Mononuclear cell (primary cell): ENCODE results near the gene LRTM1. TPM values are rescaled to one million over a fixed set of nuclear protein-coding genes. Genes with fewer than 3 reads are reported as not detected.

Source experiments
- H3K27me3 ChIP-seq: 2 replicates; pipeline ENCODE4 v1.6.0; 2011; ENCODE audit warnings: low read length, control low read depth; ENCODE audit not compliant: insufficient read depth
- H3K4me1 ChIP-seq: 2 replicates; pipeline ENCODE4 v1.5.1; 2011; ENCODE audit warnings: mild to moderate bottlenecking, low read length, control low read depth; ENCODE audit not compliant: insufficient read depth
- H3K4me3 ChIP-seq: 2 replicates; pipeline ENCODE4 v1.5.1; 2011; ENCODE audit warnings: mild to moderate bottlenecking, low read length, moderate library complexity
- H3K9me3 ChIP-seq: 2 replicates; pipeline ENCODE4 v1.5.1; 2011; ENCODE audit warnings: low read depth, mild to moderate bottlenecking, control low read depth, low read length
- total RNA-seq: library from RNA; depleted of rRNA; stranded (reverse); fragments of >200 nt; gene quantifications from one replicate; pipeline ENCODE4 v1.2.3, GENCODE V29; 2012

LRTM1 gene
- total RNA-seq, 1 donor = not detected

DNA sequence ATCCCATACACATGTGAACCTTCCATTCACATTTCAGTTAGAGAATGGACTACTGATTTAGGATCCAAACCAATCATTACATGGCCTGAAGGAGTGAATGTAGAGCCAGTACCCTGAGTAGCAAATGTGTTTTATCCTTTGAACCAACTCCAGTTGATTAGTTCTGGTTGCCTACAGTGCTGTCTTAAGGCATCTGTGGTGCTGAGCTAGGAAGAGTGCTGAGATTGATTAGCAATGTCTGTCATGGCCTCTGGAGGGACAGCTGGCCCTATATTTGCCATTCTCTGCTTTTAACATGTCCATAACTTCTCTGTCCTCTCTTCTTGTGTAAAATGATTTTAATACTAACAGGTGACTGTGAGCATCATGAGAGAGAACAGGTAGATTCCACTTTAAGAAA is 11.1 kb downstream of the LRTM1 start:
- Histone ChIP-seq H3K4me3 (no peak overlapping the region), H3K4me1 (no peaks in the 10 kb centered on the region), H3K27me3 (no peaks in the 10 kb centered on the region), H3K9me3 (no peaks in the 10 kb centered on the region)

DNA sequence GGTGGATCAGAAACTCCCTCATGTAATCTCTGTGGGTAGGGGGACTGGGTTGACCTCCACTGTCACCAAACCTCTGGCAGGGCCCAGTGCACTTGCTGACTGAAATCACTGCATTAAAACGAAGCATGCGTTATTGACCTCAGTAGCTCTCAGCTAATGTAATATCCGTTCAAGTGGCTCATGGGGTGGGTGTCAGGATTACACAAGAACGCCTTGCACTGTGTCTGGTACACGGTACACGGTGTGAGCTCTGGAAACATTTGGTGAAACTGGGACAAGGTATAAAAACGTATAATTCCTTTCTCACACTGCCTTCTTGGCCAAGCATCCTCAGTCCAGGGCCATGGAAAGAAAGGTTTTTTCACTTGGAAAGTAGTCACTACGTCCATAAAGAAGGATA is 11.9 kb downstream of the LRTM1 start:
- Histone ChIP-seq H3K27me3 (no peaks in the 10 kb centered on the region), H3K4me1 (no peaks in the 10 kb centered on the region), H3K4me3 (no peak overlapping the region), H3K9me3 (no peaks in the 10 kb centered on the region)

DNA sequence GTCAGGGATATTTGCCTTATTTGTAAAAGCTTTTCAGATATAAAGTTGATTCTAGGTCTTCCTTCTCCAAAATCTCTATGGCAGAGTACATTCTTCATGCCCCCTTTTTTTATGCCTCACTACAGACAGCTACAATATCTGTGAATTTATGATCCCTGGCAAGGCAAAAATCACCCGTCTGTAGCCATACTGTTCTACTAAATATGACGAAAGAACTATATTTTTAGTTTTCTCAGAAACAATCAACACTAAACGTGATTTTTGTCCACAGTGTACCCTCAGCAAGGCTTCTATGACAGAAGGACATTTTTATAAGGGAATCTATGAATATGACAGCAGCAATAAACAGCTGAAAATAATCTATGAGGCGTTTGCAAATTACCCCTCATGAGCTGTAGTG is 12.7 kb downstream of the LRTM1 start:
- no peak overlapping the region for H3K4me3 ChIP-seq
- no peaks in the 10 kb centered on the region for H3K27me3 ChIP-seq
- no peaks in the 10 kb centered on the region for H3K4me1 ChIP-seq

DNA sequence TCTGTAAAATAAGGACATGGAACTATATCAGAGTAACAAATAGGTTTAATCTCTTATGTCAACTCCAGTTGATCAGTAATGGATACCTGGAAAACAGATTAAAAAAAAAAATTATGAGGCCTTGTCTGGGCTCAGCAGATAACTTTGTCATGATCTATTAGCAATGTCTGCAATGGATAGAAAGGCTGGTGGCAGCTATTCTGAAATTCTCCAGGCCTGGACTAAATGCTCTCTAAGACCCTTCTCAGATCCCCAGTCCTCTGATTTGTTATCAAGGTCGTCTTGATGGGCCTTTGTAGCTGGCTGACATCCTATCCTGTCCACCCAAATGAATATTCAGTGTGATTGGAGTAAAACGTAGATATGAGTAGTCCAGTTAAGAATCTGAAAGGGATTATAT is 13.7 kb downstream of the LRTM1 start:
- H3K9me3 ChIP-seq = no peaks in the 10 kb centered on the region
- no peaks in the 10 kb centered on the region for H3K27me3 ChIP-seq
- H3K4me3 ChIP-seq = no peak overlapping the region
- no peaks in the 10 kb centered on the region for H3K4me1 ChIP-seq

More for the DNA sequence above, 12.7 kb downstream of the LRTM1 start:
- H3K9me3 ChIP-seq = no peaks in the 10 kb centered on the region

DNA sequence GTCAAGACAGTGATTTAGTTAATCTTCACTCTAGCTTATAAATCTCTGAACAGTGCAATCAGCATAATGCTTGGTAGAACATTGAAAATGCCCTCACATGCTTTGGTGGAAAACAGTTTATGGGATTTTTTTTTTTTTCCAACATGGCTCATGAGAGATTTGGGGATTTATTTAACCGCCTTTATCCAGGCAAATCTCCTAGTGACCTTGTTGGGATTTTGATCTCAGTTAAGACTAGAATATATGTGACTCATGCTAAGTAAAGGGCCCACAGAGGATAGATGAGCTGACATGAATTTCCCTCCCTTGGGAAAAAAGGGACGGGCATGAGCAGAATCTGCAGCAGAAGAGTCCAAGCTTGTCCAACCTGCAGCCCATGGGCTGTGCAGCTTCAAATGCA is 18.7 kb downstream of the LRTM1 start:
- H3K4me1 ChIP-seq = no peaks in the 10 kb centered on the region
- H3K9me3 ChIP-seq = no peaks in the 10 kb centered on the region
- no peaks in the 10 kb centered on the region for H3K27me3 ChIP-seq
- no peak overlapping the region for H3K4me3 ChIP-seq

DNA sequence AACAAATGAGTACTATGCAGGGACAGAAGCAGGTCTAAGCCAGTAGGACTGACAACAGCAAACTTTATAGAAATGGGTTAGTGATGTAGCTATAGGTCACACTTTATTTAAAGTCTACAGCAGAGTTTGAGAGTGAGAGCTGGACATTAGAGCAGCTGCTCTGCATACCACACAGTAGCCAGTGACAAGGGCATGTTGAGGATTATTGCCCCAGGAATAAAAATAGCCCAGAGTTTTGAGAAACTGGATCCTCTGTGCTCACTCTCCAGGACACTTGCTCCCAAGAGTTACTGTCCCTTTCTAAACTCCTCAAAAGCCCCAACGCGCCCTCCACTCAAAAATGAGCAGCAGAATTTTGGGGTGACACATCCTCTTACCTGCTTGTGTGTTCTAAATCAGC is 21.1 kb downstream of the LRTM1 start:
- no peaks in the 10 kb centered on the region for H3K4me1 ChIP-seq
- no peaks in the 10 kb centered on the region for H3K27me3 ChIP-seq
- no peaks in the 10 kb centered on the region for H3K9me3 ChIP-seq
- H3K4me3 ChIP-seq = no peak overlapping the region

DNA sequence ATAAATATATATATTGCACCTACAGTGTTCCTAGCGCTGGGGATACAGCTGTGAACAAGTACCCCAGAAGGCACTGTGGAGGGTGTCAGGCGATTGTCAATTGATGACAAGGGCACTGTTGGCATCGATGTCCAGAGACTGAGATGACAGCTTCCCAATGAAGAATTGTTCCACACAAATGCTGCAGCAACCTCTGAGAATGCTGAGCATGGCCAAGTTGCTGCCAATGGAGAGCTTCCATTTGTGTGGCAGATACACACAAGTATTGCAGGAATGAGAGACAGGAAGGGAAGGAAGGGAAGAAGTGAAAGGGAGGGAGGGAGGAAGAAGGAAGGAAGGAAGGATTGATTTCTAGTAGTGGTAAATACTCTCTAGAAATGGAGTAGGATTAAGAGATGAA is 21.9 kb downstream of the LRTM1 start:
- H3K4me3 ChIP-seq = no peak overlapping the region
- no peaks in the 10 kb centered on the region for H3K4me1 ChIP-seq
- no peaks in the 10 kb centered on the region for H3K9me3 ChIP-seq
- no peaks in the 10 kb centered on the region for H3K27me3 ChIP-seq

DNA sequence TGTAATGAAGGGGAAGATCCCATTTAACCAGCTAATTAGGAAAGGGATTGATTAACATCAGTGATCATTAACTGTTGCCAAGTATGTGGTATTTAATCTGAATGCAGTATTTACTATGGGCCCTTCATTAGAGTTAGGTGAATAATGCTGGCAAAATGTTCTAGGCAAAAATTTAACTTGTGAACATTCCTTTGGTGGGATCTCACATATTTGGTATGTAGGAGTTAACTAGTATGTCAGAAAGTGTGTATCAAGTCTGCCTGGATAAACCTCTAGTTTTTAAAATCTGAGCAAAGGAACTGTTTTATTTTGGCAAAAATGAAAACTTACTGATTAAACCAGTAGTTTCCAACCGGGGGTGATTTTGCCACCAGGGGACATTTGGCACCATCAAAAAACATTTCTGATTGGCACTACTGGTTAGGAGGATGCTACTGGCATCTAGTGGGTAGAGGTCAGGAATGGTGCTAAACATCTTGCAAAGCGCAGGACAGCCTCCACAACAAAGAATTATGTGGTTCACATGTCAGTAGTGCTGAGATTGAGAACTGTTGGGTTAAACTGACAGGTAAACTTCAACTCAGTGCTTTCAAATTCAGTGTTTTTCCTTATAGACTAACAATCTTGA is 22.5 kb downstream of the LRTM1 start:
- Histone ChIP-seq H3K27me3 (no peaks in the 10 kb centered on the region), H3K9me3 (no peaks in the 10 kb centered on the region), H3K4me1 (no peaks in the 10 kb centered on the region), H3K4me3 (no peak overlapping the region)

DNA sequence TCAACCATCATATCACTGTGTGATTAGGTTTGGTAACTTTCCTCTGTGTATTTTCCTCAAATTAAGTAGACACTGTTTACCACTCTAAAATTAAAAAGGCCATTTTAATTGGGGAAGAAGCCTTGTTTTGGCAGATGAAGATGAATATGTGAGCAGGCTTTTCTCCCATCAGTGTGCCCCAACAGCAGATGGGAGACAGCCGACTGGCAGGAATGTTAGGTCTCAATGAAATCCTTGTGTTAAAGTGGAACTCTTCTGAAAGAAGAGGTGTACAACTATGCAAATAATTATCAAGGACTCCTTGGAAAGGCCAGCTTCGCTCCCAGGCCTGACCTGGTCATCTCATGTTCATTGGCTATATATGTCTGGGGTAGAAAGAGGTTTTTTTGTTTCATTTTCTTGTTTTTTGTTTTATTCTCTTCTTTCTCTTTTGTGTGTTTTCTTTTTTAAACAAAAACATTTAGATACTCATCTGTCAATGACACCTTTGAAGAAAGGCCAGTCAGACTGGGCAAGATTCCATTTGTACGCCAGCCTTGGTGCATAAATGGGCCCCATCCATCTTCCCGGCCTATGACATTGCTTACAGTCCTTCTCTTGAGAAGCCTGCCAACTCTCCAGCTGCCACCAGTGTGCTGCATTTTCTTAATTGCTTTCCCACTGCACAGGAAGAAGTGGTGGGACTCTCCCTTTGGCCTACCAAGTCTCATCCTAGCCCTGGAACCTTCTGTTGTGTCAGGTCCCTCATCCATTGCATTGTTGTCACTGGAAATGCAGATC is 25.8 kb downstream of the LRTM1 start:
- Histone ChIP-seq H3K27me3 (no peaks in the 10 kb centered on the region), H3K9me3 (no peaks in the 10 kb centered on the region), H3K4me1 (no peaks in the 10 kb centered on the region), H3K4me3 (no peak overlapping the region)

DNA sequence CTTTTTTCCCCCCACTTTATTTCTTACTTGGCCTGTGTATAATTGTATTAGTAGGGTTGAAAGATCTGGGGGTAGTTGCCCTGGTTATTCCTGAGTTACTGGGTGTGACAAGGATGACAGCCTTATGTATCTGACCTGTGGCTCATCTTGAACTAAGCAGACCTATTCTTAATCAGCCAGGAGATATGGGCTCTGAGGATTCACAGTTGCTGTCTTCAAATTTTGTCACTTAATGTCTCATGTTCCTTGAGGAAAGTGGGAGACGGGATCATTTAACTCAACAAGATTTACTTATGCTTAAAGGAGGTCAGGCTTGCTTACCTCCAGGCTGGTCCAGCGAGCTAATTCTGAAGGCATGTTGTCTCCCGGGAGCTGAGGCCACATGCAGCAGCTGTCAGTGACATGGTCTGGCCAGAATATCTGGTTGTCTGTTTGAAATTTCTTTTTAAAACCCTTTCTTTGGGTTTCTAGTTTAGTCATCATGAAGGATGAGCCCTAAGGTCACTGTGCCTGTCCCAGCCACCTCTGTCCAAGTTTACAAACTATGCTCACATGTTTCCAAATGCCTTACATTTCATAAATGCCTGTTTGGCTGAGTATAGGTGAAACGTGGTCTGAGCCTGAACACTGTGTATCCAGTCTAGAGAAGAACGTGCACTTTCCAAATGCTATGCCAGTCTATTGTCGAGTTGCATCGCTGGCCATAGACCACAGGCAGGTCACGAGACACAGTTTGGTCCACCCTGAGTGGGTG is 26.8 kb downstream of the LRTM1 start:
- Histone ChIP-seq H3K27me3 (no peaks in the 10 kb centered on the region), H3K4me1 (no peaks in the 10 kb centered on the region), H3K4me3 (no peak overlapping the region), H3K9me3 (no peaks in the 10 kb centered on the region)

DNA sequence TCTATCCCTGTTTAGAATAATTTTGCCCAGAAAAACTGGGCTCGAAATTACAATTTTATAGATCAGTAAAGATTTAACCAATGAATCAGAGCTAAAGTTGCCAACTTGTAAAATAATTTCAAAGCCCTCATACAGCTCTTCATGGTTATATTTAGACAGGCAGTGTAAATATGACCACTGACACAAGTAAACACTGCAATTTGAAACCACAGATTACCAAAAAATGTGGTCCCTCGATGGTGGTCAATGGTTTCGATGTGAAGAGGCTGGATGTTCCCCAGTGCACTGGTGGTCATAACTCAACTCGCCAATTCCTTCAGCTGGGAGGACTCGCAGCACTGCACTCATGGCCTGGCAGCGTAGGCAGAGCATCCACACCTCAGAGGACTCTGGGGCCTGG is 28.6 kb downstream of the LRTM1 start:
- Histone ChIP-seq H3K4me3 (no peak overlapping the region), H3K4me1 (no peaks in the 10 kb centered on the region), H3K9me3 (no peaks in the 10 kb centered on the region), H3K27me3 (no peaks in the 10 kb centered on the region)

DNA sequence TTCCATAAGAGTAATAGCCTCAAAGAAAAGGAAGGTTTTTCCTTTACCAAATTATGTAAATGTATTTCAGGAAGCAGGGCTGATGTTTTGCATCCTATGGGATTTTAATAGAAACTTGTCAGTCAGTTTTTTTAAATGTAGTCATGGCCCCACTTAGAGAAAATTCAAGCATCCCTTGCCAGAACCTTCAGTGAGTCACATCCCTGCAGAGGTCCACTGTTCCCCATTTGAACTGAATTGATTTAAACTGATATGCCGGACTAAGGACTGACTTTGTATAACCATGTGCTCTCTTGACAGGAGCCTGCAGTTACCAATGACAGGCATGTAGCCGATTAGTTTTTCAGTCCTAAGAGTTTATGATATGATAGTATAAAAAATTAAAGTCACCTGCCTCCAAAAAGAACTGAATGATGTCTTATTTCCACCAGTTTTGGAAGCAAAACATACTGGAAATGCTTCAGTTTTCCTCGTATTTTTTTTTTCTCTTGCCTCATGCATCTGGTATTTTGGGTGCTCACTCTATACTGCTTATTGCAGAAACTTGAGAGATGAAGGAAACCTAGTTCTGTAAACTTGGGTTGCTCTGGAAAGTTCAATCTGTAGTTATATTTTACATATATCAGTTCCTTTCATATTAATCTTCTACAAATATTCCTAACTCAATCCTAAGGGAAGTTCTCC is 30.7 kb downstream of the LRTM1 start:
- no peaks in the 10 kb centered on the region for H3K27me3 ChIP-seq
- no peak overlapping the region for H3K4me3 ChIP-seq
- H3K4me1 ChIP-seq = no peaks in the 10 kb centered on the region
- no peaks in the 10 kb centered on the region for H3K9me3 ChIP-seq

DNA sequence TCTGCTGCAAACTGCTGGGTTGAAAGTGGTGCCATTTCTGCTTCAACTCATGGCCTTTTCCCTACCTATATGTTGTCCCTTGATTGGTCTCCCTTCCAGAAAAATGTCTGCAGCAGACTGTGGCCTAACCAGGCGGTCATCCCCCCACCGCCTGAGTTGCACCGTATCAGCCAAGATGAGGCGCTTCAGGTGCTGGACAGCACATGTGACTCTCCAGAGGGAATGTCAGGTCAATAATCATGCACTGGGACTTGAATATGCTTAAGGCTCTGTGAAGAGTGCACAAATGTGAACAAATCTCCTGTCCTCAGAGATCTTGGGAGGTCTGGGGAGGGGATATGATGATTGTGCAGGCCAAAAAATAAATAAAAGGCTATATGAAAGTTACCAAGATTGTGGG is 32.2 kb downstream of the LRTM1 start:
- no peak overlapping the region for H3K4me3 ChIP-seq
- H3K9me3 ChIP-seq = no peaks in the 10 kb centered on the region
- no peaks in the 10 kb centered on the region for H3K4me1 ChIP-seq

DNA sequence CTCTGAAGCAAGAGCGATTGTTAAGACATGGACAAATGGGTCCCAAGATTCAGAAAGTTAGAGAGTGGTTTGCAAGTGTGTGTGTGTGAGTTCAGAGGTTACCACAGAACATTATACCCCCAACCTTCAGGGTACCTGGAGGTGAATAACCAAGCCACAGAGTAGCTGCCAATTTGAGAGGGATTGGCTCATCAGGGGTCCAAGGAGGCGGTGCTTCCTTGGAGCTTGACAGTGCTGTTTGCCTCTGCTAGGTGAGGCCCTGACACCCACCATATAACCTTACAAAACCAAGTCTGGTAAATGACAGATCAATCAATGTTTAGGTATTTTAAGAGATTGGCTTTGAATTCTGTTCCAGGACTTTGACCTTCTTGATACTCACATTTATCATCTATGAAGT is 35.7 kb downstream of the LRTM1 start:
- H3K9me3 ChIP-seq = no peaks in the 10 kb centered on the region

More for the DNA sequence above, 32.2 kb downstream of the LRTM1 start:
- no peaks in the 10 kb centered on the region for H3K27me3 ChIP-seq

DNA sequence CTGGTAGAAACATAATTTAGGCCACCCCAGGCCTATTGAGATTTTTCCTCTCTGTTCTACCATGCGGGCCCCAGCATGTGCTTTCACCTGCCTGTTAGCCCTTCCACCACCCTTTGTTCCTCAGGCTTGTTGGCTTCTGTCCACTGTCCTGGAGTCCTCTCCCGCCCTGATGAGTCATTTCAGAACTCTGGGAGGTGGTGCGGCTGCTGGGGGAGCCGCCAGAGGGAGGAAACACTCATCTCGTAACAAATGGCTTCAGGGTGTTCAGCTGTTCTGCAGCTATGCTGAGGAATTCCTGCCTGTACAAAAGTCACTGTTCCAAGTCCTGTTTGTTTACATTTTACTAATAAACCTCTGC is 36.3 kb downstream of the LRTM1 start:
- Histone ChIP-seq H3K27me3 (no peaks in the 10 kb centered on the region), H3K9me3 (no peaks in the 10 kb centered on the region), H3K4me1 (no peaks in the 10 kb centered on the region), H3K4me3 (no peak overlapping the region)

More for the DNA sequence above, 35.7 kb downstream of the LRTM1 start:
- Histone ChIP-seq H3K4me3 (no peak overlapping the region), H3K27me3 (no peaks in the 10 kb centered on the region), H3K4me1 (no peaks in the 10 kb centered on the region)
